HCT116 (cell line): Measurements from ENCODE around the gene SMARCE1. TPM values are rescaled to one million over a fixed set of nuclear protein-coding genes. Genes with fewer than 3 reads are reported as not detected.

ENCODE experiments used
- ATAC-seq: fragments of 200-7000 bp; cut with Tn5 transposase; 2 replicates; pipeline ENCODE4 v1.9.1; 2020; ENCODE audit warnings: mild to moderate bottlenecking, moderate library complexity
- BruUV-seq: library from RNA; stranded (reverse); fragments of 400-500 nt; replicated peaks from 2 replicates; lab custom pipeline; 2021; lab: Mats Ljungman, UMichigan
- CTCF ChIA-PET: fragments of 300-600 bp; sonication (Branson Sonifier 250); formaldehyde crosslinking; loops from one replicate; lab custom pipeline; 2021; ENCODE audit warnings: antibody characterized with exemption; lab: Charles Lee
- POLR2A ChIA-PET: fragments of 300-600, 350-600 bp; sonication (Branson Sonifier 250); formaldehyde crosslinking; loops from one replicate; lab custom pipeline; 2021; ENCODE audit warnings: antibody characterized with exemption; lab: Charles Lee
- RAD21 ChIA-PET, 2 experiments: fragments of 300-600 bp; sonication (Branson Sonifier 250); formaldehyde crosslinking; loops; one replicate each; lab custom pipeline; 2023; ENCODE audit warnings: low total read pairs in 2 of 2; ENCODE audit not compliant: uncharacterized antibody in 2 of 2, unreplicated experiment in 2 of 2, low non-redundant PET in 1 of 2; lab: Charles Lee
- DNase-seq: peaks from one replicate; pipeline ENCODE4 v3.0.0-alpha.2; 2010; ENCODE audit warnings: low read depth, low spot score
- H2AFZ ChIP-seq: fragments of 200-600 bp; shearing (Covaris generic), sonication (generic); 2 replicates; pipeline ENCODE4 v1.6.1; 2017; ENCODE audit warnings: low read depth, mixed run types, mixed read lengths, antibody characterized with exemption, low read length; ENCODE audit not compliant: poor library complexity, severe bottlenecking
- H3K27ac ChIP-seq: 2 replicates; pipeline ENCODE4 v1.5.1; 2012; ENCODE audit warnings: low read depth, low read length
- H3K27me3 ChIP-seq: fragments of 200-600 bp; sonication (generic); 2 replicates; pipeline ENCODE4 v1.6.1; 2016; ENCODE audit warnings: mixed run types, low read length, mixed read lengths; ENCODE audit not compliant: insufficient read depth
- H3K36me3 ChIP-seq, 2 experiments: fragments of 200-500 bp in 1 of 2; fragments of 200-600 bp in 1 of 2; sonication (Bioruptor generic) in 1 of 2; sonication (generic) in 1 of 2; 2 replicates each; pipeline versions ENCODE4 v1.5.1 to v1.6.1; 2014 to 2016; ENCODE audit warnings: low read length in 2 of 2, inconsistent platforms in 1 of 2, mixed read lengths in 1 of 2, mixed run types in 1 of 2; ENCODE audit not compliant: insufficient read depth in 2 of 2, control insufficient read depth in 1 of 2
- H3K4me1 ChIP-seq, 2 experiments: fragments of 200-600 bp in 1 of 2; sonication (generic) in 1 of 2; 2 replicates each; pipeline versions ENCODE4 v1.5.1 to v1.6.1; 2012 to 2017; ENCODE audit warnings: low read length in 2 of 2, inconsistent platforms in 1 of 2, mild to moderate bottlenecking in 1 of 2, mixed read lengths in 1 of 2, mixed run types in 1 of 2, moderate library complexity in 1 of 2; ENCODE audit not compliant: insufficient read depth in 2 of 2, control insufficient read depth in 1 of 2
- H3K4me2 ChIP-seq: fragments of 200-600 bp; sonication (generic); 2 replicates; pipeline ENCODE4 v1.6.1; 2017; ENCODE audit warnings: mixed run types, low read length, mixed read lengths
- H3K4me3 ChIP-seq, 2 experiments: fragments of 200-600 bp in 1 of 2; sonication (generic) in 1 of 2; replicated peaks in 1 of 2; 2 replicates each; pipeline ENCODE4 v1.5.1; 2011 to 2016; ENCODE audit warnings: low read length in 2 of 2, control low read depth in 1 of 2, low read depth in 1 of 2, mild to moderate bottlenecking in 1 of 2, mixed read lengths in 1 of 2, mixed run types in 1 of 2
- H3K79me2 ChIP-seq: fragments of 200-600 bp; sonication (generic); 2 replicates; pipeline ENCODE4 v1.6.1; 2017; ENCODE audit warnings: mild to moderate bottlenecking, mixed run types, low read length, moderate library complexity, mixed read lengths; ENCODE audit not compliant: insufficient read depth
- H3K9ac ChIP-seq: fragments of 200-600 bp; sonication (generic); 2 replicates; pipeline ENCODE4 v1.6.1; 2016; ENCODE audit warnings: low read length, mixed read lengths
- H3K9me2 ChIP-seq: fragments of 200-600 bp; sonication (generic), shearing (Covaris generic); 2 replicates; pipeline ENCODE4 v1.6.1; 2017; ENCODE audit warnings: mixed run types, mild to moderate bottlenecking, moderate library complexity; ENCODE audit not compliant: insufficient read depth
- H3K9me3 ChIP-seq, 2 experiments: fragments of 200-500 bp in 1 of 2; fragments of 200-600 bp in 1 of 2; sonication (Bioruptor generic) in 1 of 2; sonication (generic) in 1 of 2; 2 replicates each; pipeline ENCODE4 v1.6.1; 2014 to 2017; ENCODE audit warnings: low read length in 2 of 2, mixed read lengths in 2 of 2, inconsistent platforms in 1 of 2, low read depth in 1 of 2, mild to moderate bottlenecking in 1 of 2, mixed run types in 1 of 2, moderate library complexity in 1 of 2; ENCODE audit not compliant: control insufficient read depth in 1 of 2, insufficient read depth in 1 of 2
- H4K20me1 ChIP-seq: fragments of 200-600 bp; sonication (generic), shearing (Covaris generic); 2 replicates; pipeline ENCODE4 v1.6.1; 2017; ENCODE audit warnings: mixed run types, mild to moderate bottlenecking, moderate library complexity; ENCODE audit not compliant: insufficient read depth
- ATF3 ChIP-seq: IDR thresholded peaks from 2 replicates; pipeline ENCODE4 v1.6.1; 2012
- CEBPB ChIP-seq: IDR thresholded peaks from 2 replicates; pipeline ENCODE4 v1.6.1; 2012; ENCODE audit warnings: low read depth
- EGR1 ChIP-seq: IDR thresholded peaks from 2 replicates; pipeline ENCODE4 v1.6.1; 2012; ENCODE audit warnings: low read depth
- ELF1 ChIP-seq: IDR thresholded peaks from 2 replicates; pipeline ENCODE4 v1.6.1; 2012; ENCODE audit warnings: low read depth, borderline replicate concordance
- EZH2 ChIP-seq: fragments of 200-600 bp; sonication (generic); IDR thresholded peaks from 2 replicates; pipeline ENCODE4 v1.6.1; 2017; ENCODE audit warnings: antibody characterized with exemption, mixed run types
- EZH2phosphoT487 ChIP-seq: fragments of 200-600 bp; IDR thresholded peaks from 2 replicates; pipeline ENCODE4 v1.6.1; 2018; ENCODE audit warnings: antibody characterized with exemption, borderline replicate concordance
- FOSL1 ChIP-seq: IDR thresholded peaks from 2 replicates; pipeline ENCODE4 v1.6.1; 2012; ENCODE audit warnings: low read depth
- MAX ChIP-seq: IDR thresholded peaks from 2 replicates; pipeline ENCODE4 v1.6.1; 2012
- POLR2A ChIP-seq: IDR thresholded peaks from 2 replicates; pipeline ENCODE4 v1.7.0; 2011; ENCODE audit warnings: borderline replicate concordance; ENCODE audit not compliant: insufficient read depth, insufficient read length; ENCODE audit errors: extremely low read depth
- POLR2AphosphoS5 ChIP-seq: IDR thresholded peaks from 2 replicates; pipeline ENCODE4 v1.6.1; 2011; ENCODE audit warnings: mild to moderate bottlenecking, low read depth, low read length, moderate library complexity
- REST ChIP-seq: IDR thresholded peaks from 2 replicates; pipeline ENCODE4 v1.6.1; 2012; ENCODE audit warnings: low read depth
- SIN3A ChIP-seq: IDR thresholded peaks from 2 replicates; pipeline ENCODE4 v1.6.1; 2012; ENCODE audit warnings: low read depth
- SP1 ChIP-seq: IDR thresholded peaks from 2 replicates; pipeline ENCODE4 v1.6.1; 2012; ENCODE audit warnings: low read depth
- SRF ChIP-seq: IDR thresholded peaks from 2 replicates; pipeline ENCODE4 v1.6.1; 2012; ENCODE audit warnings: low read depth
- TCF7L2 ChIP-seq: IDR thresholded peaks from 2 replicates; pipeline ENCODE4 v1.7.0; 2011; ENCODE audit warnings: borderline replicate concordance, inconsistent platforms; ENCODE audit not compliant: insufficient read depth, insufficient read length; ENCODE audit errors: extremely low read depth
- YY1 ChIP-seq: IDR thresholded peaks from 2 replicates; pipeline ENCODE4 v1.6.1; 2011; ENCODE audit warnings: low read length, low read depth, moderate library complexity, mild to moderate bottlenecking; ENCODE audit not compliant: insufficient replicate concordance; ENCODE audit errors: extremely low read depth
- ZFX ChIP-seq: fragments of 450-650 bp; IDR thresholded peaks from 2 replicates; pipeline ENCODE4 v1.6.1; 2017
- ZNF274 ChIP-seq: fragments of 200-500 bp; sonication (Bioruptor generic); IDR thresholded peaks from 2 replicates; pipeline ENCODE4 v1.6.1; 2014; ENCODE audit warnings: mild to moderate bottlenecking, low read depth, low read length, inconsistent platforms
- intact Hi-C: fragments of 100-400 bp; cut with micrococcal nuclease; formaldehyde crosslinking; loops from 2 replicates; pipeline ENCODE4 v1.10.0; 2022
- total RNA-seq: library from RNA; stranded (reverse); gene quantifications from one replicate; pipeline ENCODE4 v1.2.1, GENCODE V29; 2021; ENCODE audit not compliant: unreplicated experiment

SMARCE1 gene
- total RNA-seq, 1 experiment from 2014 or later = 136 TPM

GRCh38 chr17:40651939-40652338 lies 4.3 kb upstream of the SMARCE1 start:
- ATAC-seq = no peak
- ChIA-PET RAD21 (no interaction called here), CTCF (no interaction called here), POLR2A (no interaction called here)
- no peaks in the 10 kb centered on the region for H3K36me3 ChIP-seq
- H3K27ac ChIP-seq = no peak overlapping the region
- no peaks in the 10 kb centered on the region for H3K27me3 ChIP-seq
- H3K4me1 ChIP-seq = peaks cover 4 to 10% of the 10 kb centered on the region in 2 experiments; a peak in 3 of 4 replicates
- no peaks in the 10 kb centered on the region for H3K9me2 ChIP-seq
- peaks cover 7% of the 10 kb centered on the region for H3K79me2 ChIP-seq
- intact Hi-C loops = no loop called here
- no peaks in the 10 kb centered on the region for H4K20me1 ChIP-seq
- H3K9ac ChIP-seq = no peak overlapping the region
- no TSS peak for BruUV-seq
- no peak for DNase-seq
- no peaks in the 10 kb centered on the region for H3K9me3 ChIP-seq
- TF ChIP-seq SIN3A (no peak), YY1 (no peak), SP1 (no peak), EZH2phosphoT487 (no peak), CEBPB (no peak), MAX (no peak), EZH2 (no peak), EGR1 (no peak), TCF7L2 (no peak), ZNF274 (no peak), FOSL1 (no peak), POLR2A (no peak), ELF1 (no peak), POLR2AphosphoS5 (no peak), ATF3 (no peak), SRF (no peak), ZFX (no peak), REST (no peak)
- H2AFZ ChIP-seq = no peak overlapping the region
- no peak overlapping the region for H3K4me3 ChIP-seq
- H3K4me2 ChIP-seq = no peak overlapping the region
